Right atrium auricular region (tissue), 2 donors: ENCODE measurements around the gene NOLC1. TPM values are rescaled to one million over a fixed set of nuclear protein-coding genes. Genes with fewer than 3 reads are reported as not detected.

Experiments
- DNase-seq: peaks from one replicate; pipeline ENCODE4 v3.0.0-alpha.2; 2019; ENCODE audit warnings: low spot score
- H3K27ac ChIP-seq, 2 donors: fragments of 200-600 bp; sonication (generic); 1 replicate in 1 of 2; 2 replicates in 1 of 2; pipeline ENCODE4 v1.5.1; 2016 to 2019
- H3K27me3 ChIP-seq, 2 donors: fragments of 200-600 bp; sonication (generic); one replicate each; pipeline versions ENCODE4 v1.5.1 to v1.6.0; 2017 to 2019
- H3K36me3 ChIP-seq: fragments of 200-600 bp; sonication (generic); one replicate; pipeline ENCODE4 v1.5.1; 2016
- H3K4me1 ChIP-seq, 2 donors: fragments of 200-600 bp; sonication (generic); one replicate each; pipeline versions ENCODE4 v1.5.1 to v1.6.0; 2017 to 2019
- H3K4me3 ChIP-seq, 2 donors: fragments of 200-600 bp; sonication (generic); 1 replicate in 1 of 2; 2 replicates in 1 of 2; pipeline ENCODE4 v1.5.1; 2017 to 2019; ENCODE audit warnings: mild to moderate bottlenecking in 1 of 2, moderate library complexity in 1 of 2
- H3K9me3 ChIP-seq, 2 donors: fragments of 200-600 bp; sonication (generic); one replicate each; pipeline ENCODE4 v1.5.1; 2019
- CTCF ChIP-seq, 2 donors: fragments of 200-600 bp; sonication (generic); IDR thresholded peaks; one replicate each; pipeline ENCODE4 v1.5.1; 2019; ENCODE audit warnings: antibody characterized with exemption in 2 of 2
- total RNA-seq, 2 donors: library from RNA; depleted of rRNA; stranded (reverse); fragments of >200 nt; gene quantifications; one replicate each; pipeline ENCODE4 v1.1.0, GENCODE V29; 2016

NOLC1 gene
- total RNA-seq, 2 donors from 2014 or later: 42.2 to 47.8 TPM

- no peak for TF ChIP-seq CTCF (IDR thresholded peaks at IDR 0.05)
- H3K36me3 ChIP-seq: no peaks in the 10 kb centered on the region
- H3K4me1 ChIP-seq: peaks cover 0 to 17% of the 10 kb centered on the region in 2 donors
- no peak overlapping the region for H3K4me3 ChIP-seq
- no peaks in the 10 kb centered on the region for H3K27me3 ChIP-seq
- no peaks in the 10 kb centered on the region for H3K9me3 ChIP-seq
- H3K27ac ChIP-seq: no peak overlapping the region
- DNase-seq: no peak
These were observed 59.6 kb downstream of the NOLC1 start for GRCh38 chr10:102211615-102212299.

Other genes with a start within 250 kb of the NOLC1 start
- gene ARMH3, start 96.2 kb upstream of the NOLC1 start, total RNA-seq: 10 to 100 TPM; 25.4 to 28.5 TPM
- 10 to 100 TPM; 11.2 to 15.6 TPM for gene HPS6, start 87.0 kb upstream of the NOLC1 start, total RNA-seq
- 10 to 100 TPM; 32.2 to 59.7 TPM for gene LDB1, start 32.0 kb upstream of the NOLC1 start, total RNA-seq
- 10 to 100 TPM; 10.9 to 20.6 TPM for gene PPRC1, start 19.3 kb upstream of the NOLC1 start, total RNA-seq
- gene ELOVL3, start 73.9 kb downstream of the NOLC1 start, total RNA-seq: under 1 TPM in 1 of 2 donors, not detected in 1; 0.39 TPM
- under 1 TPM; 0.28 to 0.96 TPM for gene PITX3, start 89.1 kb downstream of the NOLC1 start, total RNA-seq
- gene GBF1, start 93.1 kb downstream of the NOLC1 start, total RNA-seq: 10 to 100 TPM; 38.5 to 38.9 TPM
- gene NFKB2, start 243.3 kb downstream of the NOLC1 start, total RNA-seq: 10 to 100 TPM in 1 of 2 donors, 1 to 10 TPM in 1; 7.3 to 15.6 TPM